Measurements from ENCODE around the gene ARID1B.

DNA sequence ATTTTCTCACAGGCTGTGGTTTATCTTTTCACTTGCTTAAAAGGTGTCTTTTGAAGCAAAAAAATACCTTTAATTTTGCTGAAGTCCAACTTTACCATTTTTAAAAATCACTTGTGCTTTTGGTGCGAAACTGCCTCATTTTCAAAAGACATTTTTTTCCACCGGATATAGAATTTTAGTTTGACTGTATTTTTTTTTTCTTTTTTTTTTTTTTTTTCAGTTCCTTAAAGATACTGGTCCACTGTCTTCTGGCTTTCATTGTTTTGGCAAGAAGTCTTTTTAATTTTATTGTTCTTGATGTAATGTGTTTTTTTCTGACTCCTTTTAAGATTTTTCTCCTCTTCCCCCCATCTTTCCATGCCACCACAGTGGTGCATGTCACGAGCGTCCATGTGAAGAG lies 198.2 kb downstream of the ARID1B start:
- TF ChIP-seq CTCF (IDR thresholded peaks at IDR 0.05) (no peak), POLR2A (IDR thresholded peaks at IDR 0.05) (no peak)

Data from adrenal gland (tissue), 5 donors.